Esophagus muscularis mucosa (tissue), 4 donors: ENCODE measurements around the gene RAMP1.

ENCODE experiments used
- CTCF ChIP-seq, 3 experiments: fragments of 200-600 bp in 2 of 3; fragments of 450-650 bp in 1 of 3; sonication (generic) in 2 of 3; IDR thresholded peaks; one replicate each; pipeline ENCODE4 v1.5.1; 2017 to 2019; ENCODE audit warnings: antibody characterized with exemption in 3 of 3, mild to moderate bottlenecking in 2 of 3, moderate library complexity in 1 of 3
- EP300 ChIP-seq: sonication (generic); formaldehyde crosslinking; IDR thresholded peaks from one replicate; pipeline ENCODE4 v1.6.1; 2017; ENCODE audit warnings: antibody characterized with exemption
- POLR2A ChIP-seq: fragments of 450-650 bp; IDR thresholded peaks from one replicate; pipeline ENCODE4 v1.6.1; 2017; ENCODE audit warnings: antibody characterized with exemption, moderate library complexity, mild to moderate bottlenecking, low read depth
- POLR2AphosphoS5 ChIP-seq, 2 donors: sonication (generic); formaldehyde crosslinking; IDR thresholded peaks; one replicate each; pipeline ENCODE4 v1.6.1; 2017; ENCODE audit warnings: antibody characterized with exemption in 2 of 2

- TF ChIP-seq CTCF (IDR thresholded peaks at IDR 0.05) (no peak), EP300 (no peak), POLR2A (no peak), POLR2AphosphoS5 (IDR thresholded peaks at IDR 0.05) (no peak)
Observed at GRCh38 chr2:237929979-237930378, 70.6 kb downstream of the RAMP1 start.
